HG02798 (cell line): ENCODE data around the gene DTX1.
"Not testable (repeated sequence)": the region's sequence is repeated elsewhere in the genome, so short reads cannot be mapped to it uniquely, and the experiment has no call there.

Experiments
- ATAC-seq: cut with Tn5 transposase; IDR thresholded peaks from one replicate; pipeline ENCODE4 v1.9.1; 2021; ENCODE audit warnings: mild to moderate bottlenecking; ENCODE audit not compliant: unreplicated experiment, poor library complexity

Gene DTX1

GRCh38 chr12:113111247-113111646 lies 54.7 kb downstream of the DTX1 start:
- no peak for ATAC-seq

GRCh38 chr12:113112043-113112899 lies 55.7 kb downstream of the DTX1 start:
- ATAC-seq, result no peak

GRCh38 chr12:113113397-113113796 lies 56.9 kb downstream of the DTX1 start:
- ATAC-seq, result no peak

GRCh38 chr12:113114447-113115178 lies 58.1 kb downstream of the DTX1 start:
- ATAC-seq, result no peak

GRCh38 chr12:113115455-113116126 lies 59.1 kb downstream of the DTX1 start:
- ATAC-seq, result no peak

- ATAC-seq, result no peak
Observed at GRCh38 chr12:113116875-113117274, 60.3 kb downstream of the DTX1 start.

GRCh38 chr12:113117684-113118083 lies 61.2 kb downstream of the DTX1 start:
- ATAC-seq, result not testable (repeated sequence)

GRCh38 chr12:113118142-113118541 lies 61.6 kb downstream of the DTX1 start:
- ATAC-seq, result no peak

- no peak for ATAC-seq
Observed at GRCh38 chr12:113119980-113120669, 63.6 kb downstream of the DTX1 start.

- ATAC-seq, result no peak
Observed at GRCh38 chr12:113120670-113121370, 64.3 kb downstream of the DTX1 start.

- no peak for ATAC-seq
Observed at GRCh38 chr12:113127791-113128199, 71.3 kb downstream of the DTX1 start.

GRCh38 chr12:113128802-113129663 lies 72.5 kb downstream of the DTX1 start:
- no peak for ATAC-seq

- no peak for ATAC-seq
Observed at GRCh38 chr12:113129664-113130456, 73.3 kb downstream of the DTX1 start.

- ATAC-seq, result no peak
Observed at GRCh38 chr12:113130457-113131135, 74.1 kb downstream of the DTX1 start.

GRCh38 chr12:113131556-113131955 lies 75.0 kb downstream of the DTX1 start:
- no peak for ATAC-seq

GRCh38 chr12:113133036-113133435 lies 76.5 kb downstream of the DTX1 start:
- no peak for ATAC-seq

- no peak for ATAC-seq
Observed at GRCh38 chr12:113133666-113134065, 77.1 kb downstream of the DTX1 start.

- ATAC-seq, result no peak
Observed at GRCh38 chr12:113134071-113134470, 77.5 kb downstream of the DTX1 start.
